ENCODE data around the gene PHACTR4.

GRCh38 chr1:28421744-28422143 lies 52.2 kb downstream of the PHACTR4 start:
- no peak for TF ChIP-seq CTCF (conservative IDR thresholded peaks at IDR 0.05 in 1 of 2, IDR thresholded peaks at IDR 0.05 in 1 of 2; ENCODE audit: extremely low read depth in 1 of 2, insufficient read depth in 1 of 2, low read depth in 1 of 2, low read length in 2 of 2)
- no peak for TF ChIP-seq EZH2 (IDR thresholded peaks at IDR 0.05; ENCODE audit: borderline replicate concordance, low read length)

All from mammary epithelial cell (primary cell).